Kidney (tissue), 14 donors: Measurements from ENCODE around the gene TMEM181. TPM values are rescaled to one million over a fixed set of nuclear protein-coding genes. Genes with fewer than 3 reads are reported as not detected.
A peak's percentile ranks its signal among the peaks of the same experiment; 100 is the strongest.

Source experiments
- DNase-seq, 5 donors: peaks; one replicate each; pipeline ENCODE4 v3.0.0-alpha.2; 2013 to 2020
- FAIRE-seq: peaks from 2 replicates; lab custom pipeline; 2012; peaks lifted over from hg19 to GRCh38; lab: Jason Lieb, UNC
- H3K27ac ChIP-seq, 2 donors: one replicate each; pipeline ENCODE4 v1.7.0; 2013; ENCODE audit warnings: low read depth in 2 of 2, low read length in 2 of 2, inconsistent platforms in 1 of 2
- H3K27me3 ChIP-seq: one replicate; pipeline ENCODE4 v1.7.1; 2013; ENCODE audit warnings: low read length, inconsistent platforms; ENCODE audit not compliant: control insufficient read depth, insufficient read depth
- H3K36me3 ChIP-seq, 3 donors: one replicate each; pipeline versions ENCODE4 v1.7.0 to v1.7.1; 2013; ENCODE audit warnings: low read length in 3 of 3, control low read depth in 1 of 3, inconsistent platforms in 1 of 3; ENCODE audit not compliant: insufficient read depth in 3 of 3, control insufficient read depth in 2 of 3
- H3K4me1 ChIP-seq, 3 donors: one replicate each; pipeline versions ENCODE4 v1.7.0 to v1.7.1; 2013; ENCODE audit warnings: low read length in 3 of 3, inconsistent platforms in 1 of 3, low read depth in 1 of 3; ENCODE audit not compliant: control insufficient read depth in 2 of 3, insufficient read depth in 2 of 3
- H3K4me3 ChIP-seq, 3 donors: one replicate each; pipeline versions ENCODE4 v1.7.0 to v1.8.1; 2013; ENCODE audit warnings: low read length in 3 of 3, control low read depth in 1 of 3, inconsistent platforms in 1 of 3
- H3K9ac ChIP-seq, 3 donors: one replicate each; pipeline versions ENCODE4 v1.7.0 to v1.7.1; 2013; ENCODE audit warnings: low read length in 3 of 3, control low read depth in 1 of 3, inconsistent platforms in 1 of 3
- H3K9me3 ChIP-seq, 3 donors: one replicate each; pipeline versions ENCODE4 v1.7.0 to v1.7.1; 2013; ENCODE audit warnings: low read length in 3 of 3, control low read depth in 1 of 3, inconsistent platforms in 1 of 3; ENCODE audit not compliant: control insufficient read depth in 2 of 3, insufficient read depth in 1 of 3
- intact Hi-C: fragments of 100-400 bp; cut with DNase I; formaldehyde crosslinking; loops from one replicate; pipeline ENCODE4 v1.11.1; 2022
- polyA plus RNA-seq: library from polyadenylated mRNA; stranded (reverse); fragments of 350-450 nt; fragmentation: Illumina TruSeq; extraction: RNeasy Lipid Tissue Mini Kit (QIAGEN cat#74804); gene quantifications from one replicate; pipeline ENCODE4 v1.2.3, GENCODE V29; 2014; ENCODE audit warnings: low read depth, low replicate concordance; ENCODE audit not compliant: insufficient read depth
- total RNA-seq: library from RNA; stranded (reverse); fragmentation: NEBNext Ultra II Directional; extraction: Animal tissue kit (Norgen Biotek cat#: 25700); gene quantifications from one replicate; pipeline ENCODE4 v1.2.1, GENCODE V29; 2021
- TF ChIP-seq, protein P1 (sequence below): IDR thresholded peaks from 3 replicates; pipeline ENCODE4 v1.5.1; 2012; ENCODE audit warnings: mild to moderate bottlenecking, moderate library complexity, borderline replicate concordance; ENCODE audit not compliant: insufficient read depth; ENCODE audit errors: extremely low read depth
- donor health status: control.
- donor health status: control.
- donor health status: control.
- donor health status: control.
- donor health status: control.
- donor health status: DM: yes; HTN: yes; CAD: no.
- donor health status: Normal renal cell carcinoma (clear cell type).

Gene TMEM181
- total and polyA plus RNA-seq, 2 donors from 2014 or later: 6.9 to 19.9 TPM

DNA sequence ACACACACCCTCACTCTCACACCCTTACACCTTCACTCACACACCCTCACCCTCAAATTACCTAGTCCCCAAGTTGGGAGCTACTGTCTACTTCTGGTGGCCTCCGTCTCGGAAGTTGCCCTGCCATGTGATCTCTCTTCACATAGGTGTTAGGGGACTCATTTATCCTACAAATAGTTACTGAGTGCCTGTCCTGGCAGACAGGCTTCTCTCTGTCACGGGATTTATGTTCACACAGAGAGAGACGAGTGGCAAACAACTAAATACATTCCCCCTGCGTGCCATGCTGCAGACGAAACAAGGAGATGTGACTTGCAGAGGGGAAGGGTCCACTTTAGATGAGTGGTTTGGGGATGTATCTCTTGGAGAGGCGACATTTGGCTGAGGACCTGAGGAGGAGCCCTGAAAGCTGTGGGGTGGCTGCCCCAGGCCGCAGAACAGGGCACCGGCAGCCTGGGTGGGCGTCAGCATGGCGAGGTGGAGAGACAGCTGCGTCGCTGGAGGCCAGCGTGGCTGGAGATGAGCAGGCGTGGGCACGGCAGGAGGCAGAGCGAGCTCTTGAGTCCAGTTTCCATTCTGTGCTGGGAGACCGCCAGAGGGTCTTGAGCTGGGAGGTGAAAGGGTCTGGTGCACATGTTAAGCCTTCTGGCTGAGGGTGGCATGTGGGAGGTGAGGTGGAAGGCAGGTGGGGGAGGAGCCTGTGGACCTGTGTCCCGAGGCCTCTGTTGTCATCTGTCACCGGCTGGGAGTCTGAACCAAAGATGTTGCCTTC is 67.5 kb downstream of the TMEM181 start:
- FAIRE-seq (no peak), DNase-seq (peak in 2 of 5 donors; percentile 34 to 46)
- Histone ChIP-seq H3K9ac (no peak overlapping the region), H3K9me3 (no peaks in the 10 kb centered on the region), H3K27ac (peak overlapping the region in 1 of 2 donors; percentile 59), H3K4me3 (no peak overlapping the region), H3K27me3 (no peaks in the 10 kb centered on the region), H3K36me3 (peaks cover 0 to 7% (median 6%) of the 10 kb centered on the region in 3 donors), H3K4me1 (peaks cover 0 to 21% (median 6%) of the 10 kb centered on the region in 3 donors)
- intact Hi-C loops: no loop called here
- TF ChIP-seq, protein P1, sequence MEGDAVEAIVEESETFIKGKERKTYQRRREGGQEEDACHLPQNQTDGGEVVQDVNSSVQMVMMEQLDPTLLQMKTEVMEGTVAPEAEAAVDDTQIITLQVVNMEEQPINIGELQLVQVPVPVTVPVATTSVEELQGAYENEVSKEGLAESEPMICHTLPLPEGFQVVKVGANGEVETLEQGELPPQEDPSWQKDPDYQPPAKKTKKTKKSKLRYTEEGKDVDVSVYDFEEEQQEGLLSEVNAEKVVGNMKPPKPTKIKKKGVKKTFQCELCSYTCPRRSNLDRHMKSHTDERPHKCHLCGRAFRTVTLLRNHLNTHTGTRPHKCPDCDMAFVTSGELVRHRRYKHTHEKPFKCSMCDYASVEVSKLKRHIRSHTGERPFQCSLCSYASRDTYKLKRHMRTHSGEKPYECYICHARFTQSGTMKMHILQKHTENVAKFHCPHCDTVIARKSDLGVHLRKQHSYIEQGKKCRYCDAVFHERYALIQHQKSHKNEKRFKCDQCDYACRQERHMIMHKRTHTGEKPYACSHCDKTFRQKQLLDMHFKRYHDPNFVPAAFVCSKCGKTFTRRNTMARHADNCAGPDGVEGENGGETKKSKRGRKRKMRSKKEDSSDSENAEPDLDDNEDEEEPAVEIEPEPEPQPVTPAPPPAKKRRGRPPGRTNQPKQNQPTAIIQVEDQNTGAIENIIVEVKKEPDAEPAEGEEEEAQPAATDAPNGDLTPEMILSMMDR: no peak

DNA sequence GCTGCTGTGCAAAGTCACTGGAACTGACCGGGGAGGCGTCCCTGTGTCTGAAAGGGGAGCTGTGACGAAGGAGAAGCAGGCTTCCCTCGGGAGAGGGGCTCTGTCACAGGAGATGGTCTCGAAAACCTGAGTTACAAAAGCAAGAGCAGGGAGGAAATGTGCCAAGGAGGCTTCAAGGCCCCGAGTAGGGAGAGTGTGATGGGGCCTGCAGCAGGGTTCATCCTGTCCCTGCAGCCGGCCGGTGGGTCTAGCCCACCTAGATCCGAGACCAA is 68.0 kb downstream of the TMEM181 start:
- no peak for DNase-seq
- Histone ChIP-seq H3K27me3 (no peaks in the 10 kb centered on the region), H3K36me3 (peaks cover under 1 to 7% (median 6%) of the 10 kb centered on the region in 3 donors)

DNA sequence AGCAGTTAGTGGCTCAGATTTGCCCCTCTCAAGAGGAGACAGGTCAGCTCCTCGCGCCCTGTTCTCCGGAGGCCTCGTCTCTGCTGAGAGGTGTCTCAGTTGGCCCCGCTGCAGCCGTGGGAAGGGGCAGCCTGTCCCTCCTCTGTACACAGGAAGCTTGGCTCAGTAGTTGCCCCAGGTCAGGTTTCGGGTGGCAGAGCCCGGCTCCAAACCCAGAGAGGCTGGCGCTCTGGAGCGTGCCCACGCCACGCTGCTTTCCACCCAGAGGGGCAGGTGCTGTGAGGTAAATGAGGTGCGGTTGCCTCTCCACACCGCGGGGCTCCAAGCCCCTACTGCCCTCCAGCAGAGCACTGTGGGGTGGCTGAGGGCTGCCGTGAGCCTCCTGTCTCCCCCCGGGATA is 68.7 kb downstream of the TMEM181 start:
- FAIRE-seq (no peak), DNase-seq (peak in 1 of 5 donors; percentile 59)
- TF ChIP-seq, protein P1: no peak
- H3K4me3 ChIP-seq: no peak overlapping the region
- H3K9me3 ChIP-seq: no peaks in the 10 kb centered on the region
- peaks cover 6 to 7% (median 7%) of the 10 kb centered on the region in 3 donors for H3K36me3 ChIP-seq
- H3K27me3 ChIP-seq: no peaks in the 10 kb centered on the region
- peaks cover 0 to 21% (median 7%) of the 10 kb centered on the region in 3 donors for H3K4me1 ChIP-seq
- no peak overlapping the region for H3K27ac ChIP-seq
- intact Hi-C loops: no loop called here
- H3K9ac ChIP-seq: no peak overlapping the region

More for the DNA sequence above, 68.0 kb downstream of the TMEM181 start:
- intact Hi-C loops: no loop called here
- H3K4me3 ChIP-seq: no peak overlapping the region
- FAIRE-seq: no peak
- H3K27ac ChIP-seq: no peak overlapping the region
- TF ChIP-seq, protein P1: no peak
- no peaks in the 10 kb centered on the region for H3K9me3 ChIP-seq
- peaks cover 0 to 21% (median 7%) of the 10 kb centered on the region in 3 donors for H3K4me1 ChIP-seq
- no peak overlapping the region for H3K9ac ChIP-seq
